ENCODE measurements around the gene ACBD6.

DNA sequence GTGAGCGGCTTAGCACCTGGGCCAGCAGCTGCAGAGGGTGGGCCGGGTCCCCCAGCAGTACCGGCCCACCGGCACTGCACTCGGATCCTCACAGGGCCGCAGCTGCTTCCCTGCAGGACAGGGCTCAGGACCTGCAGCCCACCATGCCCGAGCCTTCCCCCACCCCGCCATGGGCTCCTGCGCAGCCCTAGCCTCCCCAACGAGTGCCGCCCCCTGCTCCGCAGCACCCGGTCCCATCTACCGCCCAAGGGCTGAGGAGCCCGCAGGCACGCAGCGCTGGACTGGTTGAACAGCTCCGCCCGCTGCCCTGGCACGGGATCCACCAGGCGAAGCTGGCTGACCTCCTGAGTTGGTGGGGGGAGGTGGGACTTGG lies 6.3 kb upstream of the ACBD6 start:
- TF ChIP-seq, protein P1, sequence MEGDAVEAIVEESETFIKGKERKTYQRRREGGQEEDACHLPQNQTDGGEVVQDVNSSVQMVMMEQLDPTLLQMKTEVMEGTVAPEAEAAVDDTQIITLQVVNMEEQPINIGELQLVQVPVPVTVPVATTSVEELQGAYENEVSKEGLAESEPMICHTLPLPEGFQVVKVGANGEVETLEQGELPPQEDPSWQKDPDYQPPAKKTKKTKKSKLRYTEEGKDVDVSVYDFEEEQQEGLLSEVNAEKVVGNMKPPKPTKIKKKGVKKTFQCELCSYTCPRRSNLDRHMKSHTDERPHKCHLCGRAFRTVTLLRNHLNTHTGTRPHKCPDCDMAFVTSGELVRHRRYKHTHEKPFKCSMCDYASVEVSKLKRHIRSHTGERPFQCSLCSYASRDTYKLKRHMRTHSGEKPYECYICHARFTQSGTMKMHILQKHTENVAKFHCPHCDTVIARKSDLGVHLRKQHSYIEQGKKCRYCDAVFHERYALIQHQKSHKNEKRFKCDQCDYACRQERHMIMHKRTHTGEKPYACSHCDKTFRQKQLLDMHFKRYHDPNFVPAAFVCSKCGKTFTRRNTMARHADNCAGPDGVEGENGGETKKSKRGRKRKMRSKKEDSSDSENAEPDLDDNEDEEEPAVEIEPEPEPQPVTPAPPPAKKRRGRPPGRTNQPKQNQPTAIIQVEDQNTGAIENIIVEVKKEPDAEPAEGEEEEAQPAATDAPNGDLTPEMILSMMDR (IDR thresholded peaks at IDR 0.05; ENCODE audit: poor library complexity): no peak
- TF ChIP-seq EZH2 (IDR thresholded peaks at IDR 0.05; ENCODE audit: borderline replicate concordance) (no peak), EZH2phosphoT487 (IDR thresholded peaks at IDR 0.05; ENCODE audit: low read depth, severe bottlenecking, unreplicated experiment) (no peak)

Data from hepatocyte (in vitro differentiated cells).